Activated gamma-delta T cell treated with anti-CD3 and anti-CD28 coated beads, Interleukin-2, amount 50 U/mL, for 16 hours (primary cell): ENCODE measurements around the gene IQGAP2.

Experiments
- DNase-seq: peaks from one replicate; pipeline ENCODE4 v3.0.0-alpha.2; 2020; ENCODE audit warnings: low read depth

Gene IQGAP2

DNA sequence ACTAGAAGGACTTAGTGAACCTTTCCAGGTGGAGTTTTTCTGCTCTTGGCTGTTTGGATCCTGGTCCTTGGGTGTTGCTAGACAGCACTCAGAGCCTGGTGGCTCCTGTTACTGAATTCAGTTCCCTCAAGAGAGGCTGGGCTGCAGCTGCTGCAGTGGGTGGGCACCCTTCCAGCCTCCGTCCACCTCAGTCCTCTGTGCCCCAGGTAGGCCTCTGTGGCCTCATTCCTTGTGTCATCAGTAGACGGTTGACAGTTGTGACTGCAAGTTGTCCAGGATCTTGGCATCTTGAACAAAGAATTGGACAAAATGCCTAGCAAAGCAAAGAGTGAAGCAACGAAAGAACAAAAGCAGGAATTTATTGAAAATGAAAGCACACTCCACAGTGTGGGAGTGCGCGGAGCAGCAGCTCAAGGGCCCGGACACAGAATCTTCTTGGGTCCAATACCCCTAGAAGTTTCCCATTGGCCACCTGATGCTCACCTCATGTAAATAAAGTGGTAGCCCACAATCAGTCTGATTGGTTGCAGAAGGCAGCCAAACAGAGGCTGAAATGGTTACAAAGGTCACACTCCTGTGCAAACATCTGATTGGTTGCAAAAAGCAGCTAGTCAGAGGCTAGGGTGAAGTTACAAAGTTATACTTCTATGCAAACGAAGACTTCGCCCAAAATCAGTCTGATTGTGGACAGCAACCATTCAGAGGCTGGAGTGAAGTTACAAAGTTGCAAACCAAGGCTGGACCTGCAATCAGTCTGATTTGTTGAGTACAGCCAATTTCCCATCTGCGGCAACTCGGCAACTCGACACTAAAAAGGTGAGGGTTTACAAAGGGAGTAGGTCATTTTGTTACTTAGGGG is 352.9 kb downstream of the IQGAP2 start:
- DNase-seq: no peak

DNA sequence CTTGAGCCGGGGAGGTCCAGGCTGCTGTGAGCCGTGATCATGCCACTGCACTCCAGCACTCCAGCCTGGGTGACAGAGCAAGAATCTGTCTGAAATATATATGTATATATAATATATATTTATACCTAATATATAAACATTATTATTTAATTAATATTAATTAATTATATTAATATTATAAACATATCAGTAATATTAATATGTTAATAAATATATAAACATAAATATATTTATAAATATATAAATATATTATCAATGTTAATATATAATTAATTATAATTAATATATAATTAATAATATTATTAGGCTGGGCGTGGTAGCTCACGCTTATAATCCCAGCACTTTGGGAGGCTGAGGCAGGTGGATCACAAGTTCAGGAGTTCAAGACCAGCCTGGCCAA is 354.0 kb downstream of the IQGAP2 start:
- DNase-seq: no peak
